ENCODE results near the gene PRPF40B. TPM values are rescaled to one million over a fixed set of nuclear protein-coding genes. Genes with fewer than 3 reads are reported as not detected.

The PRPF40B gene
- total RNA-seq (2014; rRNA removed; shearing (Covaris generic)) = 22.9 and 28.9 TPM in 2 replicates

DNA sequence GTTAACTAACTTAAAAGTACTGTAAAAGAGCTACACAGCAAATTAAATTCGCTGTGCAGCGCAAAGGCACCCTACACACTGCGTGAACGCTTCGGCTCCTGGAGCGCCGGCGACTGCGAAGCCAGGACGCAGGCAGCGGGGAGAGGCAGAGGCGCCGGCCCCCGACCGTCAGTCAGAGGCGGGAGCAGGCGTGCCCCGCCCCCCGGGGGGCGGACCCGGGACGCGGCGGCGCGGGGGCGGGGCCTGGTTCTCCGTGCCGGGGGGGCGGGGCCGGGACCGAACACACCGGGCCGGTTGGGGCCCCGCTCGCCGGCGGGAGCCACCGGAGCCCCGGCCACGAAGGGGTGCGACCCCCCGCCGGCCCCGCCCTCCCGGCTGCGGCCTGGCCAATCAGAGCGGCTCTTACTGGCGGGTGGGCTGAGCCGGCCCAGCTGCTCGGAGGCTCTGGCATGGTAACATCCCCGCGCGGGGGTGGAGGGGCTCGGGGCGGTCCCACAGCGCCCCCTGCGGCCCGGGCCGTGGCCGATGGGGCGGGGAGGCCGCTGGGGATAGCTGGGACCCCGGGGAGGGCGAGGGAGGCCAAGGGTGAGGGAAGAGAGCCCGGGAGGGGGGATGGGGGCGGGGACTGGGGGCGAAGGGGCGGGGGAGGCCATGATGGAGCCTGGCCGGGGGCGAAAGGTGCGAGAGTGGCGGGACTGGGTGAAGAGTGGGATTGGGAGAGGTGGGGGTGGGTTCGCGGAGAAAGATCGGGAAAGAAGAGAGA, at the start of gene PRPF40B:
TSS of gene PRPF40B (plus strand) at position 420 of the 763 bp plus-strand sequence. CDS start at position 450, 30 bp downstream.
- peak within 1 kb of the TSS; percentile 65 for H3K4me3 ChIP-seq (ENCODE audit: insufficient read depth, low read depth, low read length)
- DNase-seq = peak; percentile 100
- no peaks in the 10 kb centered on the region for H3K36me3 ChIP-seq (replicated peaks; ENCODE audit: control insufficient read depth, insufficient read depth, low read length)
- peaks cover 3% of the 10 kb centered on the region; the same call in 1 of the 2 replicates for H3K27me3 ChIP-seq (ENCODE audit: control insufficient read depth, insufficient read depth, low read length)

- H3K4me3 ChIP-seq (ENCODE audit: insufficient read depth, low read depth, low read length) = no peak overlapping the region
- DNase-seq = no peak
- H3K27me3 ChIP-seq (ENCODE audit: control insufficient read depth, insufficient read depth, low read length) = no peaks in the 10 kb centered on the region
- no peaks in the 10 kb centered on the region; the same call in 1 of the 2 replicates for H3K36me3 ChIP-seq (replicated peaks; ENCODE audit: control insufficient read depth, insufficient read depth, low read length)
Observed at GRCh38 chr12:49577589-49578315, 45.6 kb upstream of the PRPF40B start.

DNA sequence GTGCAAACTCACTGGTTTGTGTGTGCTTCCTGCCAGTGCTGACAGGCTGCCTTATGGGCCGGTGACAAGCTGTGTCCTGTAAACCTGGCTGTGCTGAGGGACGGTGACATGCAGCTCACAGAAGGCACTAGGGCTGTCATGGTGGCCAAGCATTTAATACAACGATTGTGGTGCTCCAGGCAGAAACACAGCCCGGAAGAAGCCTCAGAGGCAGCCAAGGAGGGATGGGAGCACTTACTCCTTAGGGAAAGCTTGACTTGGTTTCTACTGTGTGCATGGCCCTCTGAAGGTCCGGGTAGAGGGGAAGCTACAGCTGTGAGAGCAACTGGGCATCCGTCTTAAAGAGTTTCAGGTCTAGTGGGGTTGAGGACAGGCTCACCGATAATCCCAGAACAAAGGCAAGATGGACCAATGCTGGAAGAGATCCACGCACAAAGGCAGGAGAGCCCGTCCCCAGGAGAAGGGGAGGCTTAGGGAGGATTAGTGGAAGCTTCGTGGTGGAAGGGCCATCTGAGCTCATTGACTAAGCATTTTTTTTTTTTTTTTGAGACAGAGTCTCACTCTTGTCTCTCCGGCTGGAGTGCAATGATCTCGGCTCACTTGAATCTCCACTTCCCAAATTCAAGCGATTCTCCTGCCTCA, 44.8 kb upstream of the PRPF40B start:
- Histone ChIP-seq H3K4me3 (ENCODE audit: insufficient read depth, low read depth, low read length) (no peak overlapping the region), H3K27me3 (ENCODE audit: control insufficient read depth, insufficient read depth, low read length) (no peaks in the 10 kb centered on the region), H3K36me3 (replicated peaks; ENCODE audit: control insufficient read depth, insufficient read depth, low read length) (no peaks in the 10 kb centered on the region; the same call in none of the 2 replicates)
- no peak for DNase-seq

DNA sequence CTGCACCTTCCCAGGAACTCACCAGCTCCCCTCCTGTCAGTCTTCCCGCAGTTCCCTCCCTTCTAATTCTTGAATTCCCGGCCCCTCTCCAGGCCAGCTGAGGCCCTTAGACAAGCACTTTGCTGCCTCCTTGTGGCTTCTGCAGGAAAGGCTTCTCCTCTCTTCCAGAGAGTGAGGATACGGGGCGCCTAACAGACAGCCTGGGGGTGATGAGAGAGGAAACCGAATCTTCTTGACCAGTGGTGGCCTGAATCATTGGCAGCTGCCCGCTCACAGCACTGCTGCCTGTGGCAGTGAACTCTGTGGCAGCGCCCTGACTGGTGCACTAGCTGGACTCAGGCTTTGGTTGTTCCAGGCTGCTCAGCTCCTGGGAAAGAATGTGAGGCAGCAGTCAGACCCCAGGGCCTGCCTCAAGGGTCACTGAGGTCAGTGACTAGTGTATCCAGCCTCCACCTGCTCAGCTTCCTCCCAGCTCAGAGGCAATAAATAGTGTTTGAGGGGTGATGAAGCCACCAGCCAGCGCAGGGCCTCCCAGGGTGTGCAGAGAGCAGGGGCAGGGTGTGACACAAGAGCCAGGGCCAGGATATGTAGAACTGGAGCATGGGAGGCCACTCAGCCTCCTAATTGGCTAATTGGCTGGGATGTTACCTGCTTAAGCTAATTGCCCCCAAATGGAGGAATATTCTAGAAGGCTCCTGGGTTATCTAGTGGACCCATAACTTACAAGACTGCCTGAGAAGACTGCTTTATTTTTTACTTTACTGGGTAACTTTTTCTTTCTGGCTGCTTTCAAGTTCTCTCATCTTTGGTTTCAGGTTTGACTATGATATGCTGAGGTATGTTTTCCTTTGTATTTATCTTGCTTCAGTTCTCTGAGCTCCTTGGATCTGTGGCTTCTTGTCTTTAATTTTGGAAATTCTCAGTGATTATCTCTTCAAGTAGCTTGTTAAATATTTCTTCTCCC, 42.5 kb upstream of the PRPF40B start:
- H3K27me3 ChIP-seq (ENCODE audit: control insufficient read depth, insufficient read depth, low read length) = no peaks in the 10 kb centered on the region
- peaks cover 2% of the 10 kb centered on the region for H3K36me3 ChIP-seq (replicated peaks; ENCODE audit: control insufficient read depth, insufficient read depth, low read length)
- peak; percentile 94 for DNase-seq
- no peak overlapping the region for H3K4me3 ChIP-seq (ENCODE audit: insufficient read depth, low read depth, low read length)

DNA sequence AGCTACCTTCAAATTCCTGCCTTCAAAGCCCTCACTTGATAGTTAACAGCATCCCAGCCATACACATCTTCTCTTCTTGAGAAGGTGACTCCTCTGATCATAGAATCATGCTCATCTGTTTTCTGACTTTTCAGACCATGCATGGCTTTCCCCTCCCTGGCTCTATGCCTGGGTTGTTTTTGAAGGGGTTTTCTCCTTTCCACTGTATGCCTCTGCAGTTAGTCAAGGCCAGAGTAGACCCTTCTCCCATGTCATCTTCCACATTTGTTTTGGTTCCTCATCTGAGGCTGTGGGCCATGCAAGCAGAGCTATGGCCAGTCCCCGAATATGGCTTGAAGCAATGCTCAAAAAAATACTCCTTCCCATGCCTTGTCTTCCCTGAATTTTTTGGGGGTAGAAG, 41.2 kb upstream of the PRPF40B start:
- peaks cover 2% of the 10 kb centered on the region for H3K36me3 ChIP-seq (replicated peaks; ENCODE audit: control insufficient read depth, insufficient read depth, low read length)
- no peak for DNase-seq
- no peaks in the 10 kb centered on the region for H3K27me3 ChIP-seq (ENCODE audit: control insufficient read depth, insufficient read depth, low read length)
- no peak overlapping the region for H3K4me3 ChIP-seq (ENCODE audit: insufficient read depth, low read depth, low read length)

DNA sequence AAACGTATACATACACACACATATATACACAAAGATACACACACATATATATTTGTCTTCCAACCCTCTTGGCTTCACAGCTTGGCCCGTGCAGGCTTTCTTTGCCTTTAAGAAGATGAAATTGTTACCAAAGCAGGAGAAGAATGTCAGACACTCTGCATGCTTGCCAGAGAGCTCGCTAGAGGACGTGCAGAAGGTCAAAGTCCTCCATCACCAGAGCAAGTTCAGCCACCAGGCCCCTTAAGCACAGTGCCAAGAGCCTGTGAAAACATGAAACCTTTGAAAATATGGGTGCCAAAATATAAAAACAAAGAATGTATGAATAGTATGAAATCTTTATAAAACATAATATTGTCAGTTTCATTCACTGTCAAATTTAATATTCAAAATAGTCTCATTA, 40.5 kb upstream of the PRPF40B start:
- H3K27me3 ChIP-seq (ENCODE audit: control insufficient read depth, insufficient read depth, low read length) = no peaks in the 10 kb centered on the region
- peaks cover 2% of the 10 kb centered on the region for H3K36me3 ChIP-seq (replicated peaks; ENCODE audit: control insufficient read depth, insufficient read depth, low read length)
- DNase-seq = no peak
- no peak overlapping the region for H3K4me3 ChIP-seq (ENCODE audit: insufficient read depth, low read depth, low read length)

GRCh38 chr12:49583366-49584094, 39.8 kb upstream of the PRPF40B start:
- H3K4me3 ChIP-seq (ENCODE audit: insufficient read depth, low read depth, low read length) = no peak overlapping the region
- peaks cover 2% of the 10 kb centered on the region for H3K36me3 ChIP-seq (replicated peaks; ENCODE audit: control insufficient read depth, insufficient read depth, low read length)
- no peak for DNase-seq
- H3K27me3 ChIP-seq (ENCODE audit: control insufficient read depth, insufficient read depth, low read length) = no peaks in the 10 kb centered on the region

DNA sequence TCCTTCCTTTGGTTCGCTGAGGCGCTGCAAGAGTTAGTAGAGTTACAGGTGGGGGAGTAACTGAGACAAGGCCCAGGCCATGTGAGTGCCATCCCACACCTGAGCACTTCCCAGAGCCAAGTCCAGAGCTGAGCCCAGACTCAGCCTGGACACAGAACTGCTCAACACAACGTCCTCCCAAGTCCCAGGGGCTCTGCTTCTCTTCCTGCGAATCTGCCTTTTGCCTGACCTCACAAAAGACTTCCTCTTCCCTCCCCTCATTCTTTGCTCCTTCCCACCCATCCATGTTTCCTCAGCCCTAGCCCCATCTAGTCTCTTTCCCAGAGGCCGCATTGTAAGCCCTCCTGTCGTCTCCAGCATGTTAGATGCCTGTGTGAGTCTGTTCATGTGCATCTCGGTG, 38.8 kb upstream of the PRPF40B start:
- no peak for DNase-seq
- Histone ChIP-seq H3K36me3 (replicated peaks; ENCODE audit: control insufficient read depth, insufficient read depth, low read length) (peaks cover 2% of the 10 kb centered on the region), H3K27me3 (ENCODE audit: control insufficient read depth, insufficient read depth, low read length) (no peaks in the 10 kb centered on the region), H3K4me3 (ENCODE audit: insufficient read depth, low read depth, low read length) (no peak overlapping the region)

- H3K27me3 ChIP-seq (ENCODE audit: control insufficient read depth, insufficient read depth, low read length) = no peaks in the 10 kb centered on the region
- peak; percentile 20 for DNase-seq
- H3K36me3 ChIP-seq (replicated peaks; ENCODE audit: control insufficient read depth, insufficient read depth, low read length) = peaks cover 2% of the 10 kb centered on the region
- H3K4me3 ChIP-seq (ENCODE audit: insufficient read depth, low read depth, low read length) = no peak overlapping the region
Observed at GRCh38 chr12:49585477-49586459, 37.6 kb upstream of the PRPF40B start.

- H3K36me3 ChIP-seq (replicated peaks; ENCODE audit: control insufficient read depth, insufficient read depth, low read length) = peaks cover 2% of the 10 kb centered on the region; the same call in 1 of the 2 replicates
- DNase-seq = peak; percentile 50
- no peaks in the 10 kb centered on the region for H3K27me3 ChIP-seq (ENCODE audit: control insufficient read depth, insufficient read depth, low read length)
- H3K4me3 ChIP-seq (ENCODE audit: insufficient read depth, low read depth, low read length) = no peak overlapping the region
Observed at GRCh38 chr12:49587174-49587908, 36.0 kb upstream of the PRPF40B start.

GRCh38 chr12:49588281-49588680, 35.1 kb upstream of the PRPF40B start:
- H3K27me3 ChIP-seq (ENCODE audit: control insufficient read depth, insufficient read depth, low read length) = no peaks in the 10 kb centered on the region
- DNase-seq = no peak
- H3K36me3 ChIP-seq (replicated peaks; ENCODE audit: control insufficient read depth, insufficient read depth, low read length) = peaks cover 2% of the 10 kb centered on the region; the same call in 1 of the 2 replicates
- H3K4me3 ChIP-seq (ENCODE audit: insufficient read depth, low read depth, low read length) = no peak overlapping the region

All from H7 (cell line).